ENCODE results near the gene SPANXN5. TPM values are rescaled to one million over a fixed set of nuclear protein-coding genes. Genes with fewer than 3 reads are reported as not detected.
"Not testable (repeated sequence)": the region's sequence is repeated elsewhere in the genome, so short reads cannot be mapped to it uniquely, and the experiment has no call there.

Gene SPANXN5
- not detected for polyA plus RNA-seq (2012; ENCODE audit: insufficient read depth, insufficient read length, low read depth)

- not testable (repeated sequence) for H3K27me3 ChIP-seq; DNase-seq; H3K9me3 ChIP-seq; H3K4me3 ChIP-seq (ENCODE audit: low read depth, low read length); H3K36me3 ChIP-seq; H3K4me1 ChIP-seq
Measured at GRCh38 chrX:52797327-52797726, at the start of gene SPANXN5. TSS of gene SPANXN5 (minus strand) at chrX:52797427. CDS start at chrX:52797348, 79 bp downstream.

GRCh38 chrX:52843619-52844018 lies 46.4 kb upstream of the SPANXN5 start:
- DNase-seq; H3K4me3 ChIP-seq (ENCODE audit: low read depth, low read length); H3K36me3 ChIP-seq; H3K9me3 ChIP-seq; H3K27me3 ChIP-seq; H3K4me1 ChIP-seq: not testable (repeated sequence)

GRCh38 chrX:52839137-52839536 lies 41.9 kb upstream of the SPANXN5 start:
- no peak for TF ChIP-seq CTCF (IDR thresholded peaks at IDR 0.05; ENCODE audit: low read depth, low read length)
- no peaks in the 10 kb centered on the region for H3K4me1 ChIP-seq
- no peaks in the 10 kb centered on the region for H3K27me3 ChIP-seq
- H3K4me3 ChIP-seq (ENCODE audit: low read depth, low read length), result no peak overlapping the region
- no peaks in the 10 kb centered on the region for H3K36me3 ChIP-seq
- H3K9me3 ChIP-seq, result no peaks in the 10 kb centered on the region
- DNase-seq, result no peak

GRCh38 chrX:52830551-52830950 lies 33.3 kb upstream of the SPANXN5 start:
- Histone ChIP-seq H3K4me3 (ENCODE audit: low read depth, low read length) (no peak overlapping the region), H3K36me3 (no peaks in the 10 kb centered on the region), H3K4me1 (no peaks in the 10 kb centered on the region), H3K27me3 (no peaks in the 10 kb centered on the region), H3K9me3 (no peaks in the 10 kb centered on the region)
- no peak for DNase-seq
- TF ChIP-seq CTCF (IDR thresholded peaks at IDR 0.05; ENCODE audit: low read depth, low read length), result no peak

GRCh38 chrX:52824608-52825007 lies 27.4 kb upstream of the SPANXN5 start:
- Histone ChIP-seq H3K36me3 (no peaks in the 10 kb centered on the region), H3K9me3 (no peaks in the 10 kb centered on the region), H3K4me3 (ENCODE audit: low read depth, low read length) (no peak overlapping the region), H3K4me1 (no peaks in the 10 kb centered on the region), H3K27me3 (no peaks in the 10 kb centered on the region)
- DNase-seq, result no peak
- no peak for TF ChIP-seq CTCF (IDR thresholded peaks at IDR 0.05; ENCODE audit: low read depth, low read length)

GRCh38 chrX:52821079-52821760 lies 24.0 kb upstream of the SPANXN5 start:
- Histone ChIP-seq H3K4me1 (no peaks in the 10 kb centered on the region), H3K36me3 (no peaks in the 10 kb centered on the region), H3K4me3 (ENCODE audit: low read depth, low read length) (no peak overlapping the region), H3K27me3 (no peaks in the 10 kb centered on the region), H3K9me3 (no peaks in the 10 kb centered on the region)
- TF ChIP-seq CTCF (IDR thresholded peaks at IDR 0.05; ENCODE audit: low read depth, low read length), result no peak
- DNase-seq, result no peak

- Histone ChIP-seq H3K36me3 (no peaks in the 10 kb centered on the region), H3K27me3 (no peaks in the 10 kb centered on the region), H3K4me1 (no peaks in the 10 kb centered on the region), H3K4me3 (ENCODE audit: low read depth, low read length) (no peak overlapping the region), H3K9me3 (no peaks in the 10 kb centered on the region)
- DNase-seq, result no peak
- no peak for TF ChIP-seq CTCF (IDR thresholded peaks at IDR 0.05; ENCODE audit: low read depth, low read length)
Measured at GRCh38 chrX:52819788-52820187, 22.6 kb upstream of the SPANXN5 start.
